Ammon's horn (tissue), 1 donor: Measurements from ENCODE around the gene C12orf43.

Experiments used
- DNase-seq: peaks from one replicate; pipeline ENCODE4 v3.0.0-alpha.2; 2016; ENCODE audit warnings: low spot score

The C12orf43 gene

GRCh38 chr12:121030576-121031212, 14.4 kb upstream of the C12orf43 start:
- no peak for DNase-seq

- DNase-seq = no peak
These were observed 10.2 kb upstream of the C12orf43 start for GRCh38 chr12:121026274-121027045.

GRCh38 chr12:121025442-121026226, 9.3 kb upstream of the C12orf43 start:
- DNase-seq = no peak

- no peak for DNase-seq
These were observed 7.5 kb upstream of the C12orf43 start for GRCh38 chr12:121023799-121024198.

- no peak for DNase-seq
These were observed 6.4 kb upstream of the C12orf43 start for GRCh38 chr12:121022713-121023112.

GRCh38 chr12:121021754-121022153, 5.5 kb upstream of the C12orf43 start:
- DNase-seq = no peak

GRCh38 chr12:121018860-121019617, 2.8 kb upstream of the C12orf43 start:
- no peak for DNase-seq

GRCh38 chr12:121017966-121018491, 1.7 kb upstream of the C12orf43 start:
- DNase-seq = no peak

- DNase-seq = no peak
These were observed 2.6 kb downstream of the C12orf43 start for GRCh38 chr12:121013715-121014114.

GRCh38 chr12:121011820-121012219, 4.5 kb downstream of the C12orf43 start:
- DNase-seq = no peak

- no peak for DNase-seq
These were observed 5.4 kb downstream of the C12orf43 start for GRCh38 chr12:121010860-121011259.

- DNase-seq = peak; percentile 17
These were observed 6.5 kb downstream of the C12orf43 start for GRCh38 chr12:121009741-121010140.

GRCh38 chr12:121008347-121009098, 7.8 kb downstream of the C12orf43 start:
- no peak for DNase-seq

GRCh38 chr12:121005346-121005815, 10.9 kb downstream of the C12orf43 start:
- peak; percentile 27 for DNase-seq

GRCh38 chr12:121004253-121004815, 12.0 kb downstream of the C12orf43 start:
- DNase-seq = no peak

GRCh38 chr12:121003650-121004049, 12.6 kb downstream of the C12orf43 start:
- no peak for DNase-seq

- no peak for DNase-seq
These were observed 14.3 kb downstream of the C12orf43 start for GRCh38 chr12:121001841-121002483.

- DNase-seq = no peak
These were observed 15.2 kb downstream of the C12orf43 start for GRCh38 chr12:121001060-121001459.

- no peak for DNase-seq
These were observed 15.8 kb downstream of the C12orf43 start for GRCh38 chr12:121000530-121000929.
